RKO (cell line): ENCODE measurements around the gene CERS1.

Experiments
- DNase-seq: peaks from one replicate; pipeline ENCODE4 v3.0.0-alpha.2; 2016; ENCODE audit warnings: low spot score

CERS1 gene

DNA sequence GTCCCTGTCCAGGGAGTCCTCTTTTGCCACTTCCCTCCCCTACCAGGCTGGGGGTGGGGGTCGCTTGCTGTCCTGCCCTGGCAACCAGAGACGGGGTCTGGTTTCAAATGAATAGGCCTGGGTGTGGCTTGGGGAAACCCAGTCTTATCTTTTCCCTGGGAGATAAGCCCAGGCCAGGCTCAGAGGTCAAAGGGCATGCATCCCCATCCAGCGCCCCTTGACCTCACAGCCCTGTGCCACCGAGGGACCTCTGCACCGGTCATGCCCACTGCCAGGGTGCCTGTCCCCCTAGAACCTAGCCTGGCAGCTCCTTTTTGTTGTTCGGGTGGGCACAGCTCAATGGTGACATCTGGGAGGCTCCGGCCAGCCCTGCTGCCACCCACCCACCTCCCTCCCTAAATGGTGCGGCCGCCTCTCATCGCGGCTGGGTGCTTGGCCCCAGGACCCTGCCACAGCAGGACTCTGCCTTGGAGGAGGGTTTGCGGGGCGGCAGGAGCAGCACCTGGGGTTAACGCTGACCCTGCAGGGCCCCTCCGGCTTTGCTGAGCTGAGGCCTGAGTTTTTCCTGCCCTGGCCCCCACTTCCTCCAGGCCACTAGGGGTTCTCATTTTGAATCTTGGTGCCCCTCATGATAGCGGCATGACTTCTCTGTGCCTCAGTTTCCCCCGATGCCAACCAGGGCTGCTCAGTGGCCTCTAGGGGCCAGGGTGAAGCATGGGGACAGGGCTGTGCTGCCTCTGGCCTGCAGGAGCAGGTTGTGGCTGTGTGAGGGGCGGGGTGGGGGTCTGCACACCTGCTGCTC lies 2.9 kb upstream of the CERS1 start:
- no peak for DNase-seq

DNA sequence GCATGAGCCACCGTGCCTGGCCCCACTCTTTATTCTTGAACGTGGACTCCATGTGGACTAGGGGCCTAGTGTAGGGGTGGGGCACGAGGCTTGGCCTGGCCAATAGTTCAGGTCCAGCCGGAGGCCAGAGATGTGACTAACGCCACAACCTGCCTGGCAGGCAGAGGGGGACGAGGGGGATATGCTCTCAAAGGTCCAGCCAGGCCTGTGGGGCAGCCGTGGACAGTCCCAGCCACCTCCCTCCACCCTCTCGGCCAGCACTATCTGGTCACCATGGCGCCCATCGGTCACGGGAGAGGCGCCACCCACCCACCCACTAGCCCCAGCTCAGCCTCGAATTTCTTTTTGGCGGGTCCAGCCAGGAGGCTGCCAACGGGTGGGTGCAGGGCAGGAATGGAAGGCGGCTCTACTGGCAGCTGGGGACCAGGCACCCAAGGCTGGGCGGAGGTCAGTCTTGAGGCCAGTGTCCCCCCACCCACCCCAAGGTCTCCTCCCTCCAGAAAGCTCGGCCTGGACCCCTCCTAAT lies 2.2 kb upstream of the CERS1 start:
- DNase-seq, result no peak

DNA sequence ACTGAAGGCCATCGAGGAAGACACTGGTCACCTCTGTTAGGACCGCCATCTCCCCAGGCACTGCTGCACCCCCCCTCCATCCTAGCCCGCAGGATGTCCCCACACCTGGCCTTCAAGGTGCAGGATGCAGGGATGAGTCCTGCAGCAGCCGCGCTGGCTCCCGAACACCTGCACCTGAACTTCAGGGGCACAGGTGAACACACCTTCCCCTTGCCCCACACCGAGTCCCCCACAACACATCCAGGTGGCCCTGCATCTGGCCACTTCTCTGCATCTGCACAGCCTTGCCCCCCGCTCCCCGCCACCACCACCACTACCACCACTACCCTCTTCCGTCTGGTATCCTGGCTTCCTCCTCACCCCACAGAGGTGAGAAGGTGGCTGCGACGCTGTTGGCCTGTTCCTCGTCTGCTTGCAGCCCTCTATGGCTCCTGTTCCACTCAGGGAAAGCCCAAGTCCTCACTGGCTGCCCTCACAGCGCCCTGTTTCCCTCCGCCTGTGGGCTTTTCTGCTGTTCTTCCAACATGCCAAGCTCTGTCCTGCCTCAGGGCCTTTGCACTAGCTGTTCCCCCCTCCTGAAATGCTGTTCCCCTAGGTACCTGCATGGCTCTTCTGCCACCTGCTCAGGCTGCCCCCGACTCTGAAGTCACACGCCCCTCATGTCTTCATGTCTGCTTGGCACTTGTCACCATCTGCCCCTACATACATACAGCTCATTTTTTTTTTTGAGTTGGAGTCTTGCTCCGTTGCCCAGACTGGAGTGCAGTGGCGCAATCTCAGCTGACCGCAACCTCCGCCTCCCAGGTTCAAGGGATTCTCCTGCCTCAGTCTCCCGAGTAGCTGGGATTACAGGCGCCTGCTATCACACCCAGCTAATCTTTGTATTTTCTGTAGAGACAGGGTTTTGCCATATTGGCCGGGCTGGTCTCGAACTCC lies 1.4 kb upstream of the CERS1 start:
- DNase-seq, result no peak

DNA sequence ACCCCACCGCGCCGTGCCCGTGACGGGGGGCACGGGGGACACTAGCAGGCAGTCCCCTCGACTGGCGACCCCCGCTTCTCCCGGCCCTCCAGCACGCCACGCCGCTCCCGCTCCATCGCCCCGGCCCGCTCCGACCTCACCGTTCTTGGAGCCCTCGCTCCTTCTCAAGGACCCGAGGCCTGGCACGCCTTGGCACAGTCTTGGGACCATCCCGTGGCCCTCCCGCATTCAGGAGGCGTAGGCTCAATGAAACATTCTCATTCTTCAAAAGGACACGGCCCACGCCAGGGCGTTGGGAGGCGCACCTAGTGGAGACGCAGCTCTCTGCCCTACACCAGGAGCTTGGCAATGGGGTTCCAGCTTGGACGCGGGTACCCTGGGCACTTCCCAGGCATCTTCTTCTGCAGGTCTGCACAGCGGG lies 473 bp upstream of the CERS1 start:
- no peak for DNase-seq

DNA sequence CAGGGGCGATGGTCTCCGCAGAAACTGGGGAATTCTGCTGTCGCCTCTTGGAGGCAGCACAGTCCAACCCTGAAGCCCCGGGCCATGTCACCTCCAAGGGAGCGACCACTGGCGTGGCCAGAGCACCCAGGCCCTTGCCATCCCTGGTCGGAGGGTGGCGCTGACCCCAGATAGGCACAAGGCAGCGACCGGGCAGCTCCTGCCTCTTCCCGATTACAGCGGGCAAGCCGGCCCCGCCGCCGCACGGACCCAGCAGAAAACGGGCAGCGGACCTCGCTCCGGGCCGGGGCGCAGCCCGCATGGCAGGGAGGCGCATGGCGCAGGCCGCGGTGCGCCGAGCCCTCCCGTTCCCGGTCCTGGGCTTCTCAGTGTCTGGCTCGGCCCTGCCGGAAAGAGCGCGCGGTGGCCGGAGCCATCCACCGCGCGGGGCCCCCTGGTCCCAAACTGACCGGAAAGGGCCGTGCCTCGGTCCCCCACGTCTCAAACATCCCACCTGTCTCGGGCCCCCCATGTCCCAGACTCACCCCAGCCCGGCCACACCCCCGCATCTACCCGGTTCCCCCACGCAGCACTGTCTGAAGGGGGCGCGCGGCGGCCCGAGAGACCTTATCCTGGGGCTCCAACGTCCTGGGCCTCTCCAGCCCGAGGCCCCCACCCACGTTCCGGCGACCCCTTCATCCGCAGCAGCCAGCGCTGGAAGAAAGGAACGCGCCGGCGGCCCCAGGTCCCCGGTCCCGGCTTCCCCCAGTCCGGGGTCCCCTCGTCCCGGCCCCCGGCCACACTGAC lies 727 bp downstream of the CERS1 start:
- no peak for DNase-seq

DNA sequence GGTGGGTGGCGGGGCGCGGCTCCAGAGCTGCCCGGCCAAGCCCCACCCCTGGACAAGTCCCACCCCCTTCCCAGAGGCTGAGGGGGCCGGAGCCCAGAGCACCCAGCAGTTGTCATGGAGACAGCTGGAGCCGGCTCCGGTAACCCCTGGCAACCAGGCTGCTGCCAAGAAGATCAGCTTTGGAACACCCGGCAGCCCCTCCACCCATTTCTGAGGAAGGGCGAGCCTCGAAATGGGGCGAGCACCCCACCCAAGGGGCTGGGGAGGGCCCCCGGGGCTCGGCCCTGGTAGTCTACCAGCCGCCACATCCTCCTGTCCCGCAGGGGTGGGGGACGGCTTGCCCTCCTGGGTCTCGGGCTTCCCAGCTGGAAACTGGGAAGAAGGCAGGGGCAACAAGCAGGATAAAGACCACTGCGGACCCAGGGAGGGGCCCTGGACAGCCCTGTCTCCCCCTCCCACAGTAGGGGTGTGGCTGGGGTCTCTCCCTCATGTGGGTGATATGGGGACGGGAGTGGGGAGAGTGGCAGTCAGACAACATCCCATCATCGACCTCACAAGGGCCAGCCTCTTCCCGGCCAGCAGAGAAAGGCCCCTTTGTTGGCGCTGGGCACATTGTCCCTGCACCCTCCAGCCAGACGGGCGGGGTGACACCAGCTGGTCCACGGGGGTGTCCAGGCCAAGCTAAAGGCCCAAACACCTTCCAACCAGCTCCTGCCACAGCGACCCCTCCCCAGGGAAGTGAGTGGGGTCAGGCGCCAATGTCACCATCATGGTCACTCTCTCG lies 1.5 kb downstream of the CERS1 start:
- no peak for DNase-seq

DNA sequence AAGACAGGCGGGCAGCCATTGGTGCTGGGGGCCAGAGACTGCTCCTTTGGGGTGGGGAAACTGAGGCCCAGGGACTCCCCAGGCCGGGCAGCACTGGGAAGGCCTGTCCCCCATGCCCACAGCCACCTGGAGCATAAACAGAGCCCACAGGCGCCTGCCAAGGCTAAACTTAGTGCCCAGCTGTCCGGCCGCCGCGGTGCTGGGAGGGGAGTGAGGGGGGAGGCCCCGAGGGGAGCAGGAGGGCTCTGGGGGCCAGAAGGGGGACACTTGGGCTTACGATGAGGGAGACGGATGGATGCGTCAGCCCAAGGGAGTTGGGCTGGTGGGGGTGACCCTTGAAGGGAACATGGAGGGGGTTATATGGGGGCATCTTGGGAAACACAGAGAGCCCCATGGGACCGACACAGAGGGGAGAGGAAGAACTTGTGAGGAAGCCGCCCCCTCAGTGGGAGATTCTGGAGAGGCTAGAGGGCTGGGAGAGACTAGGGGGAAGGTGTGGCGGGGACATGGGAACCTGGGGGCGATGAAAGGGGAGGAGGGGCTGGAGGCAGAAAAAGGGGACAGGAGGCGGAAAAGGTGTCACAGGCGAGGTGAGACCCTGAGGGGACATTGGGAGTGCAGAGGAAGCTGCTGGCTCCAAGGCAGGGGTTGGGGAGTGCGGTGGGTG lies 2.2 kb downstream of the CERS1 start:
- DNase-seq, result no peak

DNA sequence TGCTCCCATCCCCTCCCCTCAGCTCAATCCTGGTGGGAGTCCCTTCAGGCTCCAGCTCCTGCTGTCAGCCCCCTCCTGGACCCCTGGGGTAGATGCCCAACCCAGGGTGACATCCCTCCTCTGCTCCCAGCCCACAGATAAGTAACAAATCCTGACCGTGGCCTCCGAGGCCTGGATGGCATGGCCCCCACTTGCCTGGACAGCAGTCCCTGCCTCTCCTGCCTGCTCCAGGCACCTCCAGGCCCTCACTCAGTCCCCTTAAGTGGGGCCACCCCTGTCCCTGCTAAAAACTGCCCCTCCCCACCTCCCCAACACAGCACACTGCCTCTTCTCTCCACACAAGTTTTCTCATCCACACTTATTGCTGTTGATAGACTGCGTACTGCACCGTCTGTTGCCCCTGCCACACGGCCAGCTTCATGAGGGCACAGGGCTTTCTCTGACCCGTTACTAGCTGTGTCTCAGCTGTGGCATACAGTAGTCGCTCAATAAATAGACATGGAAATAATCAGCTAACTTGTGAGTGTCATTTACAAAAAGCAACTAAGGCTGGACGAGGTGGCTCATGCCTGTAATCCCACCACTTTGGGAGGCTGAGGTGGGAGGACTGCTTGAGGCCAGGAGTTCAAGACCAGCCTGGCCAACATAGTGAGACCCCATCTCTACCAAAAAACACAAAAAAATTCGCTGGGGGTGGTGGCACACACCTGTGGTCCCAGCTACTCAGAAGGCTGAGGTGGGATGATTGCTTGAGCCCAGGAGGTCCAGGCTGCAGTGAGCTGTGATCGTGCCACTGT lies 5.8 kb downstream of the CERS1 start:
- DNase-seq, result no peak

DNA sequence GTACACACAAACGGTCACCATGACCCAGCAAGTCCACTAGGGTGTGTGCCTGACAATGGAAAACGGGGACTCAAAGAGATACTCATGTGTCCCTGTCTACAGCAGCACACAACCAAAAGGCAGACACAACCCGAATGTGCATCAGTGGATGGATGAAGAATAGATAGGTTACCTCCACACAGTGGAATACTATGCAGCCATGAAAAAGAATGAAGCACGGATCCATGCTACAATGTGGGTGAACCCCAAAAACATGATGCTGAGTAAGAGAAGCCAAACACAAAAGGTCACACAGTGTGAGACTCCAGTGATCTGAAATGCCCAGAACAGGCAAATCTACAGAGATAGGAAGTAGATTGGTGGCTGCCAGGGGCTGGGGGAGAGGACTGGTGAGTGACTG lies 9.0 kb downstream of the CERS1 start:
- DNase-seq, result no peak

DNA sequence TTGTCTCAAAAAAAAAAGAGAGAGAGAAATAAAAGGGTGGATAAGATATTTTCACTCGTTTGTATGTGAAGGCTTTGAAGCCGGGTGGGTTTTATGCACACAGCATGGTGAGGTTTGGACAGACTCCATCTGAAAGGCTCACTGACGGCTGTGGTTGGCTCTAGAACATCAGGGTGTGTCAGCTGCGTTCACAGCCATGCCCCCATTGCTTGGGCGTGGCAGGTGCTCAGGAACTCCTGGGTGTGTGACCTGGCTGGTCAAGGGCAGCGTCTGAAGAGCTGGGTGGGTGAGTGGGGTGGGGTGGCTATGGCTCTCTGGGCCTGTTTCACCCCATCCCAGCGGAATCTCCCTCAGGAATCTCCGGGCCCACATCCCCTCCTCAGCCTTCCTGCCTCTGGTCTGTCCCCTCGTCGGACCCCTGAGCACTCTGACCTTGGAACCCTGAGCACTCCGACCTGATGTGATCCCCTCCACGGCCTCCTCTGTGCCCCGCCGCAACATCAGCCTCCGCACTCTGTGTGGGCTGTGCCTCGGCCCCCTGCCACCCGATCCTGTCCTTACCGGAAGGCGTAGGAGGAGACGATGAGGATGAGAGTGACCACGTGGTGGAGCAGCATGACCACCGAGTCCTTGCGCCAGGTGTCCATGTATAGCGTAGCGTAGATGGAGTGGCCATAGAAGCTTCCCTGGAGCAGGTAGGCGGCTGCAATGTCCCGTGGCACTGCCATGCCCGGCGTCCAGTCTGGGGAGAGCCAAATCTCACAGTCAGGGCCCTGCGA lies 12.2 kb downstream of the CERS1 start:
- no peak for DNase-seq

DNA sequence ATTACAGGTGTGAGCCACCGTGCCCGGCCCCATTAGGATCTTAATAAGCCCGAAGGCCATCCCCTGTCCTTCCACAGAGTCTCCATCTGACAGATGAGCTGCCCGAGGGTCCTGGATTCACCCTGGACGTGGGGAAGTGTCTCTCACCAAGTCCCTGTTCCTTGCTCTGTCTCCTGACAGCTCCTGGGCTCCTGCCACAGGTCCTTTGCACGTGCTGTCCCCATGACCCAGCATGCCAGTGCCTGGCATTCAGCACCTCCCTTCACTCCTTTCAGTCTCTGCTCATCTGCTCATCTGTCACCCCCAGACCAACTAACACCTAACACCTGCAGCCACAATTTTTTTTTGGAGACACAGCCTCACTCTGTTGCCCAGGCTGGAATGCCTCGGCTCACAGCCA lies 14.5 kb downstream of the CERS1 start:
- DNase-seq, result no peak

DNA sequence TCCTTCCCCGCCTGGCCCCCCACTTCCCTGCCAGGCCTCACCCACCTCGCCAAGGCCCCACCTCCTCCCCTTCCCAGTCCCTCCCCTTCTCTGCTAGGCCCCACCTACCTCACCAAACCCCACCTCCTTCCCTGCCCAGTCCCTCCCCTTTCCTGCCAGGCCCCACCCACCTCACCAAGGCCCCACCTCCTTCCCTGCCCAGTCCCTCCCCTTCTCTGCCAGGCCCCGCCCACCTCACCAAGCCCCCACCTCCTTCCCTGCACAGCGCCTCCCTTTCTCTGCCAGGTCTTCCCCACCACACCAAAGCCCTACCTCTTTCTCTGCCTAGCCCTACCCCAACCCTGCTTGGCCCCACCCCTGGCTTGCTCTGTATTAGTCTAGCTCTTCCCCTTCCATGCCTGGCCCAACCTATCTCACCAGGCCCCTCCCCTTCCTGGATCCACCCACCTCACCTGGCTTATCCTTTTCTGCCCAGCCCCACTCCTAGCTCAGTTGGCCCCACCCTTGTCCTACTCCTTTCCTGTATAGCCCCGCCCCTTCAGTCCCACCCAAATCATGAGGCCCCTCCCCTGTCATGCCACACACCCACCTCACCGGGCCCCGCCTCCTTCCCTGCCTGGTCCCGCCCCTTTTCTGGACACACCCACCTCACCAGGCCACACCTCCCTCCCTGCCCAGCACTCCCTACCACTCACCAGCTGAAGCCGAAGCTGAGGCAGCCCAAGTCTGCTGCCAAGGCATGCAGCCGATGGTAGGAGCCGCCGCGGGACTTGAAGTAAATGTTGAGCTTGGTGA lies 16.2 kb downstream of the CERS1 start:
- DNase-seq, result peak; percentile 64

DNA sequence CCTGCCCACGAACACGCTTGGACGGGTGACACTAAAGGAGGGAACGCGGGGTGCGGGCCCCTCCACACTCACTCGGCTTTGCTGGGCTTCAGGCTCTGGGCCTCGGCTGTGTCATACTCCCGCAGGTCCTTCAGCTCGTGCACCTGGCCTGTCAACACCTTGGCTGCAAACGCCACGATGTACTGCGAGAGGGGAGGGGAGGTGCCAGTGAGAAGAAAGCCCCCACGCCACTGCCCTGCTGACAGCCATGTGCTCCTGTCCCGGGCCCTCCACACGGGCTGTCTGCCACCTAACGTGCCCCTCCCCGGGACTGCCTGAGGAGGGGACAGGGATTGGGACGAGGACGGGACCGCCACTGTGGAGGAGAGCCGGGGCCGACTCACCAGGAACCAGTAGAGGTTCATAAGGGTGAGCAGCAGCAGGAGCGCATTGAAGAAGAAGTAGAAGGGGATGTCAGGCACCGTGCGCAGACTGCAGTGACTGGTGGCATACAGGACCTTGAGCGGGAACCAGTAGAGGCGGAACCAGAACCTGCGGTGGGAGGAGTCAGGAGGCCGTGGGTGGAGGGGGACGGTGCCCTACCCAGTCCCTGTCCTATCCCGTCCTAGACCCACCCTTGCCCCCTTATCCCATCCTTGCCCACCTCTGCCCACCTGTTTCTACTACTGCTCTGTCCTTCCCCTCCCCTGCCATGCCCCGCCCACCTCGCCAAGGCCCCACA lies 16.9 kb downstream of the CERS1 start:
- no peak for DNase-seq

DNA sequence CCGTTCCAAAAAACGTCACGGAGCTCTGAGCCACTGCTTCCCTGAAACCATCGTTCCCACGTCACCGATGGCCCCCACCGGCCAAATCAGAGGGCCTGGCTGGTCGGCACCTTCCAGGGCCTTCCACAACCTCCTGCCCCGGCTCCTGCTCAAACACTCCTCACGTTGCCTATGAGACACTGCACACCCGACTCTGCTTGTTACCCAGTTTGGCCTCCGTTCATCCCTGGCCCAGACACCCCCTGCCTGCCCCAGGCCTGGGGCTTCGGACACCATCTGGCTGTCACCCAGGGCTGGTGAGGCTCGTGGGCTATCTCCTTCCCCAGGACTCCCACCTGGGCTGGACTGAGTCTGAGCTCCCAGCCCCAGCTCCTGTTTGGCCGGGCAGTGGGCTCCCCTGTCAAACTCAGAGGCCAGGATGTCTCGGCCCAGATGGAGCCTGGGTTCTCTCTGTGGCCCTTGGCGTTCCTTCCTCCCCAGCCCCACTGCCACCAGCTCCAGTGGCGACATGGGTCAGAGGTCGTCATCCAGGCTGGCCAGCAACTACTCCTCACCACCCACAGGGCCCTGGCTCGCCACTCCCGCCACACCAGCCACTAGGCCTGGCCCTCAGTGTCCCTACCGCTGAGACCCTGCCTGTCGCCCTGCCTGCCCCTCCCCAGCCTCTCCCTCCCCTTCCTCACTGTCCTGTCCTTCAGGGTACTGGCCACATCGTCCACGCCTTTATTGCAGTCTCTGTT lies 17.7 kb downstream of the CERS1 start:
- no peak for DNase-seq

DNA sequence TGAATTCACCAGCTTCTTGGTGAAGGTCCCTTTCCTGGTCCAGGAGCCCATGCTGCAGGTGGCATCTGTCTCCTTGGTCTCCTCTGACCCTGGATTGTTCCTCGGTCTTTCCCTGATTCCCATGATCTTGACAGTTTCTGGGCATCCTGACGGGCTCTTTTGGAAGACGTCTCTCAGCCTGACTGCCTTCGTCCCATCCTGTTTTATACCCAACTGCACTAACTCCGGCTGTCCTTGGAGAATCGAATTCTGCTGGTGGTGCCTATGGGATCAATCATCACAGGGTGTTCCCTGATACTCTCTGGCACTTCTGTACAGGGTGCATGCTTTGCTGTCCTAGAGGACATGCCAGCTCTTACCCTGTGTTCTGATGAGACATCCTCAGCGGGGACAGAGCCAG lies 19.1 kb downstream of the CERS1 start:
- DNase-seq, result no peak

DNA sequence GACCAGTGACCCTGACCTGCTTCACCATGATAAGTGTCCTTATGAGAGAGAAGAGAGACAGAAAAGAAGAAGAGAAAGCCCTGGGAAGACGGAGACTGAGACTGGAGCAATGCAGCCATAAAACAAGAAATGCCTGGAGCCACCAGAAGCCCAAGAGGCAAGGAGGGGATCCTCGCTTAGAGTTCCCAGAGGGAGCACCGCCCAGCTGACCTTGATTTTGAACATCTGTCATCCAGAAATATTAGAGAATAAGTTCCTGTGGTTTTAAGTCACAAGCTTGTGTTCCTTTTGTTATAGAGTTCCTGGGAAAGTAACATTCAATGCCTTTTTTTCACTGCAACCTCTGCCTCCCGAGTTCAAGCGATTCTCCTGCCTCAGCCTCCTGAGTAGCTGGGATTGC lies 20.2 kb downstream of the CERS1 start:
- DNase-seq, result no peak

DNA sequence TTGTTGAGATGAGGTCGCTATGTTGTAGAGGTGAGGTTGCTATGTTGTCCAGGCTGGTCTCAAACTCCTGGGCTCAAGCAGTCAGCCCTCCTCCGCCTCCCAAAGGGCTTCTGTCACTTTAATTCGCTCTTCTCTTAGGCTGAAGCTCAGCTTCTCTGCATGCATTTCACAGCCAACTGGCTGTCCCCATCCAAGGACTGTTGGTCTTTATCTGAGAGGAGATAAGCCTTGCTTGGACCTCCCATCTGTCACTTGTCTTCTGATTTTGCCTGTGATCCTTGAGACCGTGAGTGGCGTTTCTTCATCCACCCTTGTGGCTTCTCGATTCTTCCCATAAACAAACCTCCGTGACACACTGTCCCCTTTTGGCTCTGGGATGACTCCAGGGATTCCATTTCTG lies 24.4 kb downstream of the CERS1 start:
- no peak for DNase-seq
